ENCODE measurements around the gene SLC25A4. TPM values are rescaled to one million over a fixed set of nuclear protein-coding genes. Genes with fewer than 3 reads are reported as not detected.

The SLC25A4 gene
- total and polyA plus RNA-seq, 12 donors, result 511 to 2,916 (median 1,758) TPM

- Histone ChIP-seq H3K27ac (peak overlapping the region; percentile 75 to 93 (median 90)), H3K4me1 (peaks cover 0 to 25% (median 6%) of the 10 kb centered on the region in 9 donors), H3K27me3 (peaks cover 0 to 52% (median 0%) of the 10 kb centered on the region in 7 donors), H3K36me3 (no peaks in the 10 kb centered on the region), H3K4me3 (peak overlapping the region; percentile 21 to 94 (median 68)), H3K9me3 (no peaks in the 10 kb centered on the region)
- 9% methylated on average over 61 to 64 of the region's 64 CpGs for WGBS, 2 donors
- DNase-seq (peak in 1 of 2 donors; percentile 36), ATAC-seq (peak; percentile 35 to 73 (median 56))
- intact Hi-C loops (cut with DNase I), result no loop called here
- no peak for TF ChIP-seq CTCF (IDR thresholded peaks at IDR 0.05)
Measured at GRCh38 chr4:185127021-185127925, 15.8 kb upstream of the SLC25A4 start.

DNA sequence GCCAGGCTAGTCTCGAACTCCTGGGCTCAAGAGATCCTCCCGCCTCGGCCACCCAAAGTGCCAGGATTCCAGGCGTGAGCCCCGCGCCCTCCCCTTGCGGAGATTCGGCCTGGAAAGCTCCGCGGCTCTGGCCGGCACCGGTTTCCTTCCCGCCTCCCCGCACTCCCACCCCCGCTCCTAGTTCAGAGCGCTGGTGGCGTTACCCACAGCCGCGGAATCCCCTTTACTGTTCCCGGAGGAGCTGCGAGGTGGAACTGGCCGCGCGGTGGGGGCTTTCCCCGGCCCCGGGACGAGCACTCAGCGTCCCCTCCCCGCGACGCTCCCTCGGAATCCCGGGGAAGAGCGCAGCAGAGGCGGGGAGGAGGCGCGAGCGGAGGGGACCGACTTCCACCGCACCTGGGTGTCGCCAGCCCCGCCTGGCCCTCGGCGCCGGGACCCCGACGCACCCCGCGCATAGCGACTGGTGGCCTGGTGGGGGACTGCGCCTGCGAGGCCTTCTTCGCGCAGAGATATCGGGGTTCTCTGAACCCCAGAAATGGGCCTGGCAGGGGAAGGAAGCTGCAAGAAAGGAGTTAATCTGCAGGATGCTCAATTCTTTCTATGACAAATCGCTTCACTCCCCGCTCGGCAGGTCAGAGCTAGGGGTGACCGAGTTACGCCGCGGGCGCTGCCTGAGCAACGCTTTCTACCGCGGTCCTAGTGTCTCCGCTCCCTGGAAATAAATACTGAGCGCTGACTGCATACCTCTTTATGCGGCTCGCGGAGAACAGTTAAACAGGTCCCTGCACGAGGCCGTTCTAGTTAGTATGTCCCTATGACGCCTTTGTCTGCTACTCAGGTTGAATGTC, 14.6 kb upstream of the SLC25A4 start:
- Histone ChIP-seq H3K4me3 (peak overlapping the region; percentile 21 to 94 (median 68)), H3K27ac (peak overlapping the region; percentile 75 to 93 (median 90)), H3K36me3 (no peaks in the 10 kb centered on the region), H3K4me1 (peaks cover 0 to 25% (median 6%) of the 10 kb centered on the region in 9 donors), H3K9me3 (no peaks in the 10 kb centered on the region), H3K27me3 (peaks cover 0 to 52% (median 0%) of the 10 kb centered on the region in 7 donors)
- WGBS, 2 donors, result 1 to 3% methylated on average over 71 to 74 of the region's 74 CpGs
- TF ChIP-seq CTCF (IDR thresholded peaks at IDR 0.05), result no peak
- DNase-seq (peak; percentile 35 to 43), ATAC-seq (peak; percentile 63 to 78 (median 72))
- intact Hi-C loops (cut with DNase I), result no loop called here

- Histone ChIP-seq H3K27ac (peak overlapping the region in 2 of 10 donors; percentile 26 to 30), H3K36me3 (no peaks in the 10 kb centered on the region), H3K27me3 (peaks cover 0 to 6% (median 0%) of the 10 kb centered on the region in 7 donors), H3K4me1 (peaks cover 0 to 24% (median 14%) of the 10 kb centered on the region in 9 donors), H3K9me3 (no peaks in the 10 kb centered on the region), H3K4me3 (no peak overlapping the region)
- ATAC-seq (peak in 6 of 8 donors; percentile 40 to 57 (median 47)), DNase-seq (no peak)
- intact Hi-C loops (cut with DNase I), result loop anchor here in 8 of 10 donors (1.0 to 10.0 kb wide), 7 partner anchors 37 to 130 kb away; no protein-coding TSS in a partner anchor
- peak; percentile 48 to 86 (median 80) for TF ChIP-seq CTCF (IDR thresholded peaks at IDR 0.05)
- WGBS, 2 donors, result 36 to 42% methylated on average over 3 of the region's 3 CpGs
Measured at GRCh38 chr4:185134307-185134869, 8.7 kb upstream of the SLC25A4 start.
